CD4-positive, alpha-beta T cell treated with Interleukin-4 for 1 hour (primary cell): Measurements from ENCODE around the gene FAM151B.
"Not testable (repeated sequence)": the region's sequence is repeated elsewhere in the genome, so short reads cannot be mapped to it uniquely, and the experiment has no call there.

Source experiments
- DNase-seq, 2 donors: peaks; one replicate each; pipeline ENCODE4 v3.0.0-alpha.2; 2020 to 2022

FAM151B gene

DNA sequence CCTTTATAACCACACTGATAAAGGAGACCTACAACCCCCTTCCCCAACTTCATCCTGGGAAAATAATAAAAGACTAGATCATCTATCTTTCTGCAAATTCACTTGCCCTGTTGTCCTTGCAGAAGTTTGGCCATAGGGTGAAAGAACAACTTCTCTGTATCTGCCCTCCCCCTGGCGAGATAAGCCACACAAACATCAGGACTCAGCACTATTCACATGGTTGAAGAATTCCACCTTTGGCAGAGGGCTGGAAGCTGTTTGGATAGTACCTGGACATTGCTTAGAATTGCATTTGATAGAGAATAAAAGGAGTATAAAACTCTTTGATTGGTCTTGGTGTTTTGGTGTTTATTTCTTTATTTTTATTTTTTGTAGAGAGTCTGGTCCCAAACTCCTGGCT is 16.9 kb downstream of the FAM151B start:
- DNase-seq = no peak

DNA sequence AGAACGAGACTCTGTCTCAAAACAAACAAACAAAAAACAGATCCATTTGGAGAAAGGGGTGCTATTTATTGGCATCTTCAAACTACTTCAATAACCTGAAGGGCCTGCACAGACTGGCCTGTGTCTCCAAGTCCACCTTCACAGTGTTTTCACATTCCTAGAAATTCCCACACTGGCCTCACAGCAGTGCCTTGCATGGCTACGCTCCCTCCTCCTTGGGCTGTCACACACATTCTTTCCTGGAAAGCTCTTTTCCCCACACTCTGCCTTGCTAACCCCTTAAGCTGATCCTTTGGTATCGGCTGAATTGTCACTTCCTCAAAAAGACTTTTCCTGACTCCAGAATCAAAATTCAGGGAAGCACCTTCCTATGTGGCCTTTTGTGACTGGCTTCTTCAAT is 19.8 kb downstream of the FAM151B start:
- no peak for DNase-seq

DNA sequence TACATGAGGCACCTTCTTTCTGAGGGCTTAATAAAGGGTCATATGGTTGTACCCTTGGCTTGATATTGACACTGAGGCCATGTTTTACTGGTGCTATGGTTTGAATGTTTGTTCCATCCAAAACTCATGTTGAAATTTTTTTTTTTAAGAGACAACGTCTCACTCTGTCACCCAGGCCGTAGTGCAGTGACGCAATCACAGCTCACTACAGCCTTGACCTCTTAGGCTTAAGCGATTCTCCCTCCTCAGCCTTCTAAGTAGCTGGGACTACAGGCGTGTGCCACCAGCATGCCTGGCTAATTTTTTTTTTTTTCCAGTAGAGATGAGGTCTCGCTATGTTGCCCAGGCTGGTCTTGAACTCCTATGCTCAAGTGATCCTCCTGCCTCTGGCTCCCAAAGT is 20.9 kb downstream of the FAM151B start:
- DNase-seq = no peak

DNA sequence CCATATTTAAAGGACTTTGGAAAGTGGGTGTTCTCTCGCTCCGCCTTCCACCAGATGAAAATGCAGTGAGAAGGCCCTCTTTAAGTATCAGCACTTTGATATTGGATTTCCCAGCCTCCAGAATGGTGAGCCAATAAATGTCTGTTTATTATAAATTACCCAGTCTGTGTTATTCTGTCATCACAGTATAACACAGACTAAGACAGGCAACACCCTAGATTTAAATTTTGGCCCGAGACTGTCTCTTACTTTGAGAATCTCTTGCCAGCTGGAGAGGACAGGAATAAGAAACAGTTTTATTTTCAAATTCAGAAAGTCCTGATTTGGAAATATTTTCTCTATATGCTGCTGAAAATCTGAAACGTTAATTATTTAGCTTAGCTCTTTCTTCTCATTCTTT is 21.5 kb downstream of the FAM151B start:
- DNase-seq = no peak

DNA sequence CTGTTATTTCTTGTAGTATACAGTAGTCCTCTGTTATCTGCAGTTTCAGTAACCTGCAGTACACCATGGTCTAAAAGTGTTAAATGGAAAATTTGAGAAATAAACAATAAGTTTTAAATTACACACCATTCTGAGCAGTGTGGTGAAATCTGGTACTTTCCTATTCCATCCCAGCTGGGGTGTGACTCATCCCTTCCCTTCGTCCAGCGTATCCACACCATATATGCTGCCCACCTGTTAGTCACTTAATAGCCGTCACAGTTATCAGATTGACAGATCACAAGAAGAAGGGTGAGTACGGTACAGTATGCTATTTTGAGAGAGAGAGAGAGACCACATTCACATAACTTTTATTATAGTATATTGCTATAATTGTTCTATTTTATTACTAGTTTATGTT is 28.9 kb downstream of the FAM151B start:
- no peak for DNase-seq

DNA sequence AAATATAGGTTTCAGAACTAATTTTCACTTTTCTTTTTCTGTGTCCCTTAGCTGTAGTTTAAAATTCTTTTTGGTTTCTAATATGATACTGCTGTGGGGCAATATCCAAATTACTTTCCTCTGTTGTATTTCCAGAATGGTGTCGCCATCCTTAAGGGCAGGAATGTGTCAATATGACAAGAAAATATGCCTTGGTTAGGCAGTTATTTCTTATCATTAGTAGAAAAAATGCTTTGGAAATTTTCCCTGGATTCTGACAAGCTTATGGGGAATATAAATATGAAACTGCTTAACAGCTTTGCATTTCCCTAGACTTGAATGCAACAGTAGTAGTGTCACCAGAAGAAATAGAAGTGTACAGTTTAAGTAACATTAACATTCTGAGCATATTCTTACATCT is 52.8 kb downstream of the FAM151B start:
- DNase-seq = no peak

DNA sequence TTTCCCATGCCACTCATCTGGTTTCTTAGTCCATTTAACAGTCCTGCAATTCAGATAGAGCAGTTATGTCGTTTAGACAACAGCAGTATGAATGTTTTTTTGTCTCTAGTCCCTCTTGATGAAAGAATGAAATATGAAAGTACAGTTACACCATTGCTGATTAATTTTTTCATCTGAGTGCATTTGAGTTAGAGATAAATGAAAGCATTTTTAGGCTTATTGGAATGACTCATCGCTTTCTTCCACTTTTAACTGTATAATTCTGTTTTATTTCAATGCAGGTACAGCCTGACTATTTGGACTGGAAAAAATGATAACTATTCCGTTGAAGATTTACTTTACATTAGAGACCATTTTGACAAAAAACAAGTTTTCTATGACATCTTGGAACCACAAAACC is 53.5 kb downstream of the FAM151B start:
- DNase-seq = no peak

DNA sequence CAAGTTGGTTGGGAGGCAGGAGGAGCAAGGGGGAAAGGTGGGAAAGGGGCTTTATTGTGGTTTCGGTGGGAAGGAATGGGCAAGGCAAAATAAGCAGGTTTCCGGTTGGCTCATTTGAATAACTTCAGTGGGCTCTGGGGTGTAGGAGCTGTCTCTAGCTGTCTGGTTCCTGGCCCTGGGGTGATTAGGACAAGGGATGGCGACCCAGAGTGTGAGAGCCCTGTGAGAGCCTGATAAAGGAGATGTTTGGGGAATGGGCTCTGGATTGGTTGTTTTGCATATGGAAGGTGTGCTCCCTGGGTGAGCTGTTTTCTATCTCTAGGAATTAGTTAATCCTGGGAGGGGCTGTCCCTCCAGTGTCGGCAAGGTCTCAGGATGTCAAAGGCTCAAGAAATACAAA is 66.7 kb downstream of the FAM151B start:
- no peak for DNase-seq

DNA sequence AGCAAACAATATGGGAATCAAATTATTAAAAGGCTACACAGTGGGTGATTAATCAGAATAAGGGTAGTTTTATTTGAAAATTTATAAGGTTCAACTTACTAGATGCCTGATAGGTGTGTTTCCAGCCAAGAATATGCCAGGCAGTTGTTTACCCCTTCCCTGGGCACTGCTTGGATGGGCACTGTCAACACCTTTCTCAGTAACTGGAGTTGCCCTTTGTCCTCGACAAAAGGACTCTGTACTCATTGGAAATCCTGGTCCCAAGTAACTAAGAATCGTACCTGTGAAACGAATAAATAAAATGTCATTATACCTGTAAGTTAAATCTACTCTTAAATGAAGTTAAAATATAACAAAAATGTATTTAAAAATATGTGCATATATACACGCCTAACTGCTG is 67.2 kb downstream of the FAM151B start:
- DNase-seq = no peak

DNA sequence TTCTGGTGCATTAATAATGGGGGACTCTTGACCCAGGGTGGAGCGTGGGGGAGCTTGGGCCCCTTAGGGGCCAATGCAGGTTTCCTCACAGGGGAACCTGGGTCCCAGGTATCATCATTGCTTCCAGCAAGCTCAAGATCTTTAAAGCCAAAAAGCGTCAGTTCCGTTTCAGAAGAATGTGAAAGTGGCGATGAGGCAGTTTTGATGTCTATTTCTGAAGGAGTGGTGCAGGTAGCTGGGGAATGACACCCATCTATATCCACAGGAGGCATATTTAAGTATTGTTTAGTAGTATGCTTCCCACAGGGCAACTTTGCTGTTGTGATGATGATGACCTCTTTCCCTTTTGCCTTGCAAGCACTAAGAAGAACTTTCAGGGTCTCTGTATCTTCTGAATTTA is 71.3 kb downstream of the FAM151B start:
- no peak for DNase-seq

DNA sequence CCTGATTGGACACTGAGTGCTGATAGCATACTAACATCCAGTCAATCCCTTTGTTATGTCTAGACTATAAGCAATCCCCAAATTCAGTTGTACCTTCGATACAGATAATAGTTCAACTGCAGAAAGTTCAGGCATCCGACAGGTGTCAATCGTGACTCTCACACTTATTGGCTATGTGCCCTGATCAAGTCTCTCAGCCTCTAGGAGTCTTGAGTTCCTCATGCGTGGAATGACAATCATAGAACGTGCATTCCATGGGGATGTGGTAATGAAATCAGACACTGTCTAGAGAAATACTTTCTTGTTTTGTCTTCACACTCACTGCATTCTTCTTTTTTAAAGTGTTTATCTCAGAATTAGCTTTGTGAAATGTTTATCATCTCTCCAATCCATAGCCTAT is 77.4 kb downstream of the FAM151B start:
- DNase-seq = no peak

DNA sequence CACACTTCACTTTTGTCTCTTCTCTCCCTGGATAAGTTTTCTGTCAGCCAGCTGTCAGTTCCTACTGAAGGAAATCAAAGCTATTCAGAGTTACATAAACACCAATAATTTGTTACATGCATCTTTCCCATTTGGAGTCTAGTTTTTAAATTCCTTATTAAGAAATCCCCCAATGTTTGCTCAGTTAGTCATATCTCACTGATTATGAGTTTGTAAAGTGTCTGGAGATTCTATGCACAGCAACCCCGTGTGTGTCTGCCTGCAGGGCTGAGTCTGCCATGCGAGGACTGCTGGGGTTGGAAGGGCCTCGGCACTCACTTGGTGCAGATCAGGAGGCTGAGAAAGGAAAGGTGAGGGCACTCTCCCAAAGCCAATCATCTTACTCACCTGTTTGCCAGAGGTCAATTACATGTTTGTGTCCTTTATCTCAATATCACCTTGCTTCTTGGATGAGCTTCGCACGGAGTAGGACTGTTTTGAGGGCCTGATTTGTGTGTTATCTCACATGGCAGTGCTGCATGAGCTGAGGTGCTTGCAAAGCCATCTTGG is 78.9 kb downstream of the FAM151B start:
- DNase-seq = no peak

DNA sequence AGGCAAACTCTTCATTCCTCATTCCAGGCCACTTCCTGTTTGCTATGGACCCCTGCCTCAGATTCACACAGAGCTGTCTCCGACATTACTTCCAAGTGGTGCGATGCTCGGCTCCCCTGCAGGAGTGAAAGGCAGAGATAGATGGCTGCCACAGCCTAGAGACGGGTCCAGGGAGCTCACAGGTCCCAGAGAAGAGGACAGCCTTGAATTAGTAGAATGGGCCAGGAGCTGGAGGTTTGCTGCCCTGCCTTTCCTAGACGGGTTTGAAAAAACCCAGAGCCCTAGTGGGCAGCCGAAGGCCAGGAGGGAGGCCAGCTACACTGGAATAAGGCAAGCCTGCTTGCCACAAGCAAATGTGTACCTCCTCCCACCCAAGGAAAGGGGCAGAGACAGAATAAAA is 80.4 kb downstream of the FAM151B start:
- no peak for DNase-seq

DNA sequence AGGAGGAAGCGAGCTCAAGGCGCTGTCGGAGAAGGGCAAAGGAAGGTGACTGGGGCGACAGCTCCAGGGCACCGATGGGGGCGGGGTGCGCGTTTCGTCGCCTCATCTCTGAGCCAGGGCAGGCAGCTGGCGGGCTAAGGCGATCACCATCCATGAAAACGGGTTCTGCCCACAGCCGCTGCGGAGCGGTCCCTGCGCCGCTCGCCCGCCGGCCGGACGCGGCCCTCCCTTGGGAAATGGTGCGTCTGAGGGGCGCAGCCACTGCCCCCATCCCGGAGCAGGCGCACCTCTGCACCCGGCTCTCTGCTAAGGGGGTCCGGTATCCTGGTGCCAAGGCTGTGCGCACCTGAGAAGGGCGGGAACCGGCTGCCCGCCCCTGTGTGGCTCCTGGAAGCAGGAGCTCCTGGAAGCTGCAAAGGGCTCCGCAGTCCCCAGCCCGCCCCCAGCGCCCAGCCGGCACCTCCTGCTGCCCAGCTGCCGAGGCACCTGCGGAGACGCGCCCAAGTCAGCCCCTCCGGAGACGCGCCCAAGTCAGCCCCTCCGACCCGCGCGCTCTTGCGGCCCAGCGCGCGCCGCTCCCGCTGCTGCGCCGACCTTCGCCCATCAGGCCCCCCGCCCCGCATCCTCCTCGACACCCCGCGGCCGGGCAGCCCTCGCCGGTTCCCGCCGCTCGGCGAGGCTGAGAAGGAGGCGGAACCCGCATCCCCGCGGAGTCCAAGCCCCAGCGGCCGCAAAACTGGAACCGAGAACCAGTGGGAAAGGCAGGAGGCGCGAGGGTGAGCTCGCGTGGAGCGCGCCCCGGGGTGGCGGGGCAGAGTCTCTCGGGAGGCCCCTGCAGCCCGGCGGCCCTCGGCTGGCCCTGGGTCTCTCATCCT is 81.4 kb downstream of the FAM151B start:
- no peak for DNase-seq

DNA sequence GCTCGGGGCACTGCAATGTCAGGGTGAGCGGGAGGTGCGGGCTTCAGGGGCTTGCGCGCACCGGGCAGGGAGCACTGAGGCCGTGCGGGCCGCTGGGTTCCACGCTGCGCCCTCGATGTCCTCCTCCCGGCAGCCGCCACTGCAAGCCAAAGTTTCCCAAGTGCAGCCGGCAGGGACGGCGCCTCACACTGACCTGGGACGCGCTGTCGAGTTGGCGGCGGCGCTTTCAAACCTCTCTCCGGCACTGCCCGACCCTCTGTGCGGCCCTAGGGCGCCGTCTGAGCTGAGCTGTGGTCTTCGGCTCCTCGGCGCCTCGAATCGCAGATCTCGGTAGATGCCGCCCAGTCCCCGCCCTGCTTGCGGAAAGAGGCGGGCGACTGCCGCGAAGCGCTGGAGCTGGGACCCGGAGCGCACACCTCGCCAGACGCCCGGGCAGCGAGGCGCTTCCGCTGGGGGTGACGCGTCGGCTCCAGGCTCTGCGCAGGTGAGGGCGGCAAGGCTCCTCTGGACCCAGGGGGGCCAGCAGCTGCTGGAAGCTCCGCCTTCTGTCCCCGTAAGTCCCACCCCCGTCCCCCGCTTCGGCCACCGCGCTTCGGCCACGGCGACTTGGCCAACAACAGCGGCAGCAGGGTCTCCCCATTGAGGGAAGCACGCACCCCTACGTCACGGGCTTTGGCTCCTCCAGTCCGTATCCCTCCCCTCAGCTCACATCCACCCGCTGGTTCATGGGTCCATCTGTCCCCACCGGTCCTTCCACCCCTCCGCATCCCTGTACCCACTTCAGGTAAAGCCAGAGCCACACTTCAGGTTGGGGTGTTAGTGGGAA is 82.3 kb downstream of the FAM151B start, which contains the start of gene ANKRD34B:
ANKRD34B (minus strand) TSS at position 320 of the 826 bp plus-strand sequence. CDS start 10,261 bp downstream, outside the sequence.
- DNase-seq = no peak

DNA sequence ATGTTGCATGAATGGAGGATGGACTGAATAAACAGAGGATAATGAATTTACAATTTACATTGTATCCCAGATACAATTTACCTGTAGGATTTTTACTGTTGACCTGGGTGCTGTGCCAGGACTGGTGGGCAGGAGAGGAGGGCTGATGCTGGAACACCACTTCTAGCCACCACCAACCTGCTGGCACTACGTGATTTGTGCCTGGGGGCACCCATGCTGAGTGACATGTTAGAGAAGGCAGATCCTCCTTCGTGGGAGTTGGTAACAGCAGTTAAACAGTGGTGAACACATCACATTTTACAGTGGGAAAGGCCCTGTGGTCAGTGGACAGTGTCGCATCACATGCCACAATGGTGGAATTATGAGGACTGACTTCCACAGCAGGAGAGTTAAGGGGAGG is 85.2 kb downstream of the FAM151B start:
- no peak for DNase-seq

DNA sequence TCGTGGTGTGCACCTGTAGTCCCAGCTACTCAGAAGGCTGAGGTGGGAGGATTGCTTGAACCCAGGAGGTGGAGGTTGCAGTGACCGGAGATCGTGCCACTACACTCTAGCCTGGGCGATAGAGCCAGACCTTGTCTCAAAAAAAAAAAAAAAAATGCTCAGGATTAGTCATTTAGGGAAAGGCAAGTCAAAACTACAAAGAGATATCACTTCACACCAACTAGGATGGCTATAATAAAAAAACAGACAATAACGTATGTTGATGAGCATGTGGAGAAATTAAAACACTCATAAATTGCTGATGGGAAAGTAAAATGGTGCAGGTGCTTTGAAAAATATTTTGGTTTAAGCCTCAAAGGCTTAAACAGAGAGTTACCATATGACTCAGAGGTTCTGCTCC is 88.5 kb downstream of the FAM151B start:
- DNase-seq = no peak

DNA sequence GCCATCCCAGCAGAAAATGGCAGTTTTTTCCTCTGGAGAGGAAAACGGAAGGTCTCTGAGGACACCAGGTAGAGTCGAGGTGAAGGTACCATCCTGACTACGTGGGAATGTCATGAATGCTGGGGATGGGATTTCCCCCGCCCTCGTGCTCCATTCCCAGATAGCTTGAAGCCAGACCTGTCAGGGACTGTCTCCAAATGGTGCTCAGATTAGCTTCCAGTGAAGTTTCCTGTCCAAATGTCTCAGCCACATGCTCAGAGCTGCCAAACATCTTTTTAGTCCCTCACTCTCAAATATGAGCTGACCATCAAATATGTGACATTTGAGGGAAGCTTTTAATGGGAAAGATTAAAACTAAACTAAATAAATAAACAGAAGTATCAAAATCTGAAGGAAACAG is 89.8 kb downstream of the FAM151B start:
- DNase-seq = no peak

DNA sequence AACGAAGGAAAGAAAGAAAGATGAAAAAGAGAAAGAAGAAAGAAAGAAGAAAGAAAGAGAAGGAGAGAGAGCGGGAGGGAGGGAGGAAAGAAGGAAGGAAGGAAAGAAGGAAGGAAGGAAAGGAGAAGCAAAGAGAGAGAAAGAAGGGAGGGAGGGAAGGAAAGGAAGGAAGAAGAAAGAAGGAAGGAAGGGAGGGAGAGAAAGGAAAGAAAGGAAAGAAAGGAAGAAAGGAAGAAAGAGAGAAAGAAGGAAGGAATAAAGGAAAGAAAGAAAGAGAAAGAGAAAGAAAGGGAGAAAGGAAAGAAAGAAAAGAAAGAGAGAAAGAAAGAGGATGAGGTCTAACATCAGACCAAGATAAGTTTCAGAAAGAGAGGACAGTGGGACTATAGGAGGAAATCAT is 91.2 kb downstream of the FAM151B start:
- DNase-seq = no peak

DNA sequence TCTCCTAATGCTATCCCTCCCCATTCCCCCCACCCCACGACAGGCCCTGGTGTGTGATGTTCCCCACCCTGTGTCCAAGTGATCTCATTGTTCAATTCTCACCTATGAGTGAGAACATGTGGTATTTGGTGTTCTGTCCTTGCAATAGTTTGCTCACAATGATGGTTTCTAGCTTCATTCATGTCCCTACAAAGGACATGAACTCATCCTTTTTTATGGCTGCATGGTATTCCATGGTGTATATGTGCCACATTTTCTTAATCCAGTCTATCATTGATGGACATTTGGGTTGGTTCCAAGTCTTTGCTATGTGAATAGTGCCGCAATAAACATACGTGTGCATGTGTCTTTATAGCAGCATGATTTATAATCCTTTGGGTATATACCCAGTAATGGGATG is 92.4 kb downstream of the FAM151B start:
- not testable (repeated sequence) for DNase-seq

DNA sequence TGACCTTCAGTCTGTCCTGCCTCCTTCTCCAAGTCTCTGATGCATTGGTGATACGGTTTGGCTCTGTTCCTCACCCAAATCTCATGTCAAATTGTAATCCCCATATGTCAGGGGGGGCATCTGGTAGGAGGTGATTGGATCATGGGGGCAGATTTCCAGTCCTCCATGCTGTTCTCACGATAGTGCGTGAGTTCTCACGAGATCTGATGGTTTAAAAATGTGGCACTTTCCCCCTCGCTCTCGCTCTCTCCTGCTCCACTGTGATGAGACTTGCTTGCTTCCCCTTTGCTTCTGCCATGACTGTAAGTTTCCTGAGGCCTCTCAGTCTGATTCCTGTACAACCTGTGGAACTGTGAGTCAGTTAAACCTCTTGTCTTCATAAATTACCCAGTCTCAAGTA is 96.9 kb downstream of the FAM151B start:
- no peak for DNase-seq

DNA sequence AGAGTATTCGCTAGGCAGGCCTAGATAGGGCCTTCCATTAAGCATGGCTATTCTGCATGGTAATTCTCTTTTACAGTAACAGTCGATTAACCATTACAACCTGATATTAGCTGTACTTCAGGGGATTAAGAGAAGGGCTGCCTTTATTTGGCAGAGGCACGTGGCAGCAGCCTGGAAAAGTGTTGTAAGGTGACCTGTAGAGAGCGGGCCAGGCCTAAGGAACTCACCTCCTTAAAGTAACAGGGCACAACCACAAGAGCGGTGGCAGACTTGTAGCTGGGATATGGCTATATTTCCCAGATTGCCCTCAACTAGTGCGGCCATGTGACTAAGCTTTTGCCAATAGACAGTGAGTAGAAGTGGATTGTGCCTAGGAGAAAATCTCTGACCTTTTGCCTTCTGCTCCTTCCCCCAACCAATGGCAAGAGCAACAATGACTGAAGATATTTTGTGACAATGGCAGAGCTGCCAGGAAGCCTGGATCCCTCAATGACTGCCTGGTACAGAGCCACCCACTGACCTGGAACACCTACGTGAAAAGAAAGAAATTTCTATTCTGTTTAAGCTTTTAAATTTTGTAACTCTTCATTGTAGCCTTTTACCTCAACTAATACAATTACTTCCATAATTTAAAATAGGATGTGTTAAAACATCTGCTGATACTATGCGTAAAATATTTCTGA is 101.1 kb downstream of the FAM151B start:
- no peak for DNase-seq

DNA sequence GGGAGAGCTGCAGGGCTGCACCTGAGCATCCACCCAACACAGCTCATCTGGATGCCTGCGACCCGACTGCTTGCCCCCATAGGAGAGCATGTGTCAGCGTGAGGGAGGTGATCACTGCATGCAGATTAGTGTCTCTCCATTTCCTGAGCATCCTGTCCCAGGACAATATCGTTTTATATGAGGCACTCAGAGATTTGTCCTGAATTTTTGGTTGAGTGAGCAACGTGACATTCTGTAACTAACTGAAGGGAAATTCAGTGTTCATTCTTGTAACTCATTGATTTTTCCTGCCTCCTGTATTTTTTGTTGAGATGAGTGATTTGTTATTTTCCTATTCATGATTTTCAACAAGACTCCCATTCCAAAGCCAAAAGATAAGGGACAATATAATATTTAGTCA is 102.9 kb downstream of the FAM151B start:
- no peak for DNase-seq
